Neuronal stem cell (in vitro differentiated cells): Measurements from ENCODE around the gene AGAP1.

Source experiments
- DNase-seq: peaks from one replicate; pipeline ENCODE4 v3.0.0-alpha.2; 2013; ENCODE audit warnings: low spot score
- H2AFZ ChIP-seq: one replicate; pipeline ENCODE4 v1.6.1; 2013; ENCODE audit warnings: mild to moderate bottlenecking, low read length, inconsistent platforms
- H2AK5ac ChIP-seq: 2 replicates; pipeline ENCODE4 v1.6.1; 2013; ENCODE audit warnings: low read depth, mild to moderate bottlenecking, inconsistent platforms, low read length, moderate library complexity, mixed read lengths
- H2BK120ac ChIP-seq: 2 replicates; pipeline ENCODE4 v1.6.1; 2013; ENCODE audit warnings: low read depth, mild to moderate bottlenecking, inconsistent platforms, low read length, moderate library complexity, mixed read lengths
- H2BK12ac ChIP-seq: one replicate; pipeline ENCODE4 v1.6.1; 2013; ENCODE audit warnings: low read length, inconsistent platforms
- H2BK15ac ChIP-seq: 2 replicates; pipeline ENCODE4 v1.6.1; 2013; ENCODE audit warnings: mild to moderate bottlenecking, low read length, inconsistent platforms, mixed read lengths
- H2BK5ac ChIP-seq: one replicate; pipeline ENCODE4 v1.6.1; 2013; ENCODE audit warnings: inconsistent platforms, mild to moderate bottlenecking, low read length, moderate library complexity
- H3K14ac ChIP-seq: one replicate; pipeline ENCODE4 v1.6.1; 2013; ENCODE audit warnings: low read length, inconsistent platforms
- H3K18ac ChIP-seq: 2 replicates; pipeline ENCODE4 v1.6.1; 2013; ENCODE audit warnings: low read length, inconsistent platforms
- H3K23ac ChIP-seq: 2 replicates; pipeline ENCODE4 v1.6.1; 2013; ENCODE audit warnings: low read depth, mild to moderate bottlenecking, mixed read lengths, low read length, inconsistent platforms; ENCODE audit not compliant: poor library complexity
- H3K27ac ChIP-seq: replicated peaks from 3 replicates; pipeline ENCODE4 v1.5.1; 2013; ENCODE audit warnings: low read length, inconsistent platforms
- H3K27me3 ChIP-seq, 3 experiments: 2 replicates each; pipeline ENCODE4 v1.6.1; 2013; ENCODE audit warnings: low read length in 3 of 3, mild to moderate bottlenecking in 2 of 3, inconsistent platforms in 1 of 3, low read depth in 1 of 3, mixed read lengths in 1 of 3, moderate library complexity in 1 of 3; ENCODE audit not compliant: control insufficient read depth in 3 of 3, insufficient read depth in 3 of 3
- H3K36me3 ChIP-seq, 2 donors: replicated peaks in 1 of 2; 2 replicates each; pipeline ENCODE4 v1.6.1; 2013; ENCODE audit warnings: low read length in 2 of 2; ENCODE audit not compliant: control insufficient read depth in 2 of 2, insufficient read depth in 2 of 2
- H3K4ac ChIP-seq: 2 replicates; pipeline ENCODE4 v1.6.1; 2013; ENCODE audit warnings: inconsistent platforms, mild to moderate bottlenecking, low read length, moderate library complexity
- H3K4me1 ChIP-seq, 2 donors: 1 replicate in 1 of 2; 2 replicates in 1 of 2; pipeline ENCODE4 v1.6.1; 2013; ENCODE audit warnings: low read length in 2 of 2, low read depth in 1 of 2; ENCODE audit not compliant: control insufficient read depth in 2 of 2, insufficient read depth in 1 of 2
- H3K4me2 ChIP-seq: one replicate; pipeline ENCODE4 v1.6.1; 2013; ENCODE audit warnings: mild to moderate bottlenecking, low read length, inconsistent platforms; ENCODE audit not compliant: insufficient read depth, poor library complexity, severe bottlenecking
- H3K4me3 ChIP-seq, 2 donors: 2 replicates each; pipeline ENCODE4 v1.5.1; 2013; ENCODE audit warnings: low read length in 2 of 2, mild to moderate bottlenecking in 2 of 2, inconsistent platforms in 1 of 2, moderate library complexity in 1 of 2
- H3K79me1 ChIP-seq: one replicate; pipeline ENCODE4 v1.6.1; 2013; ENCODE audit warnings: low read depth, mild to moderate bottlenecking, inconsistent platforms, low read length, moderate library complexity
- H3K9ac ChIP-seq: one replicate; pipeline ENCODE4 v1.6.1; 2013; ENCODE audit warnings: mild to moderate bottlenecking, low read depth, low read length, inconsistent platforms; ENCODE audit not compliant: poor library complexity
- H3K9me3 ChIP-seq, 2 donors: replicated peaks in 1 of 2; 2 replicates each; pipeline versions ENCODE3 to v1.6.1; 2013; ENCODE audit warnings: low read length in 2 of 2, mild to moderate bottlenecking in 2 of 2, inconsistent platforms in 1 of 2, low read depth in 1 of 2, mixed read lengths in 1 of 2, moderate library complexity in 1 of 2; ENCODE audit not compliant: control insufficient read depth in 2 of 2, insufficient read depth in 1 of 2
- H4K8ac ChIP-seq: one replicate; pipeline ENCODE4 v1.6.1; 2013; ENCODE audit warnings: low read depth, mild to moderate bottlenecking, inconsistent platforms, low read length, moderate library complexity
- H4K91ac ChIP-seq: one replicate; pipeline ENCODE4 v1.6.1; 2013; ENCODE audit warnings: low read length, low read depth, mild to moderate bottlenecking, inconsistent platforms; ENCODE audit not compliant: poor library complexity
- WGBS, 2 donors: extraction: QIAGEN DNeasy Blood & Tissue Kit; methylation state at CpG; one replicate each; pipeline ENCODE4 v1.1.7; 2013; ENCODE audit warnings: missing lambda C conversion rate in 2 of 2, mixed read lengths in 1 of 2; ENCODE audit not compliant: insufficient read length in 2 of 2, insufficient replicate concordance in 1 of 2; ENCODE audit errors: extremely low coverage in 2 of 2; 5-methylcytosine and 5-hydroxymethylcytosine counted together

The AGAP1 gene

DNA sequence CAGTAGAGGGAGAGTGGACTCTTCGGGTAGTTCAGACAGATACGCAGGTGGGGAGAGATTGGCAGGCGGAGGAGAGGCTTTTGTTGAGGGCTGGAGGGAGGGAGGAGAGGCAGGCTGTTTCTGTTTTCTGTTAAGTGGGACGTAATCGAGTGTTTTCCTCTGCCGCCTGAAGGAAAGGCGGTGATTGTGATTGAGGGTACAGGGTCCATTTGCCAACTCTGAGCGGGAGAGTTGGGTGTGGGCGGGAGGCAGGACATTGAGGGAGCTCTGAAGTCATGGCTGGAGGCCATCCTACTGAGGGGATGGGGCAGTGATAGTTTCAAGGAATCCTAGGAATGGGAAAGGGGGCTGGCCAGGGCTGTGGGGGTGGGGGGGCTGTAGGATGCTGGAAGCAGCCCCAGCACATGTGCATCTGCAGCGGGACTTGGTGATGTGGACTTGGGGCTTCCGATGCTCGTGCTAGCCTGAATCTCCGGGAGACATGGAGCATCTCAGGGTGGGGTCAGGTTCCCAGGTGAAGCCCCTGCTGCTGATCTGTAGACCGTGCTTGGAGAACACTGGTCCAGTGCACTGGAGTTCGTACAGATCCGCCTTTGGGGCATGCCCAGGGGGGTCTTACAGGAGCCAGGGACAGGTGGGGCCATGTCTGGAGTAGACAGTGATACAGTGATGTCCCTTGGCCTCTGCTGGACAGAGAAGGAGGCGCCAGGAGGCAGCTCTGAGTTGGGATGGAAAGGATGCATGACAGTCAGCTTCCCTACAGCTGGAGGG is 167.5 kb downstream of the AGAP1 start:
- no peak overlapping the region for H3K14ac ChIP-seq
- no peak overlapping the region for H3K9ac ChIP-seq
- no peak overlapping the region for H3K23ac ChIP-seq
- no peaks in the 10 kb centered on the region for H3K9me3 ChIP-seq
- no peak overlapping the region for H2AFZ ChIP-seq
- peak overlapping the region; percentile 31 for H2BK15ac ChIP-seq
- H2BK120ac ChIP-seq = no peak overlapping the region
- DNase-seq = no peak
- no peaks in the 10 kb centered on the region for H3K27me3 ChIP-seq
- H3K4me1 ChIP-seq = peaks cover 37 to 38% of the 10 kb centered on the region in 2 donors
- no peak overlapping the region for H4K91ac ChIP-seq
- H3K4me3 ChIP-seq = no peak overlapping the region
- H3K27ac ChIP-seq = no peak overlapping the region
- peak overlapping the region; percentile 2 for H3K4me2 ChIP-seq
- no peak overlapping the region for H2BK12ac ChIP-seq
- H2AK5ac ChIP-seq = no peak overlapping the region
- H2BK5ac ChIP-seq = no peak overlapping the region
- H3K18ac ChIP-seq = peak overlapping the region; percentile 55
- H3K79me1 ChIP-seq = peaks cover 10% of the 10 kb centered on the region
- H4K8ac ChIP-seq = no peak overlapping the region
- no CpG with 5 or more reads among the region's 17 CpGs for WGBS, 2 donors
- no peaks in the 10 kb centered on the region for H3K36me3 ChIP-seq
- no peak overlapping the region for H3K4ac ChIP-seq

DNA sequence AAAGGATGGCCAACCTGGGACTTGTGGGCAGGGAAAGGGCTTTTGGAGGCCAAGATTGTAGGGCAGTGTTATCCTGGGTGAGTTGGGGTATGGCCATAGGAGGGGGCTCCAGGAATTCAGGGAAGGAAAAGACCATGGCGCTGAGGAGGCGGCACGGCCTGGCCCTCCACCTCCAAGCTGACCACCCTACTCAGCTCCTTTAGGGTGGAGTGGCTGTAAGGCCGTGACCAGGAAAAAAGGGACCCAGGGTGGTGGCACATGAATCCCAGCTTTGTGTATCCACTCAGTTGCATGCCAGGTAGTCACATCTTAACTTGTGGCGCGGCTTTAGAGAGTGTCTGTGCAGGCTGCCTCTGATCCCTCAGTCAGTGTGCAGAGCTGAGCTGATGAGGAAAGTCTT is 168.1 kb downstream of the AGAP1 start:
- peaks cover 37 to 42% of the 10 kb centered on the region in 2 donors for H3K4me1 ChIP-seq

DNA sequence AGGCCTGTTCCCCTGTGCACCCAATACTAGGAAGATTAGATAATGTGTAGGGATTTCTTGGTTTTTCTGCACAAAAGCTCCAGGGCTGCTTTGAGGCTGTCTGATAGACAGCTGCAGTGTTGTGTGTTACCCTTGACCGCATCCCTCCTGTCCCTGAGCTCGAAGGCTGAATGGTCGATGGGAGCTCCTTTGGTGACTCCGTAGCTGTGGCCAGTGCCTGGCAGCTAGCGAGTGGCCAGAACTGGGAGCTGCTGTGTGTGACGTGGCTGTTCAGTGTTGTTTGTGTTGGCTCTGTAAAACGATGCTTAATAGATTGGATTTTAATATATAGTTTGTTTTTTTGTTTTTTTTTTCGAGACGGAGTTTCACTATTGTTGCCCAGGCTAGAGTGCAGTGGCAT is 170.0 kb downstream of the AGAP1 start:
- WGBS, 2 donors = 100% methylated on average over 3 of the region's 9 CpGs; no CpG with 5 or more reads in 1 of the 2 donors
- Histone ChIP-seq H3K27ac (no peak overlapping the region), H3K4me2 (no peak overlapping the region), H2AFZ (no peak overlapping the region), H3K14ac (no peak overlapping the region), H2AK5ac (no peak overlapping the region), H3K79me1 (peaks cover 10% of the 10 kb centered on the region), H4K8ac (no peak overlapping the region), H2BK12ac (no peak overlapping the region), H3K27me3 (no peaks in the 10 kb centered on the region), H3K4ac (no peak overlapping the region), H3K18ac (no peak overlapping the region), H3K9me3 (no peaks in the 10 kb centered on the region), H2BK5ac (no peak overlapping the region), H4K91ac (no peak overlapping the region), H3K4me1 (peaks cover 30% of the 10 kb centered on the region in 2 donors), H2BK15ac (no peak overlapping the region), H3K9ac (no peak overlapping the region), H3K36me3 (no peaks in the 10 kb centered on the region), H3K23ac (no peak overlapping the region), H2BK120ac (no peak overlapping the region), H3K4me3 (no peak overlapping the region)
- no peak for DNase-seq

More for the DNA sequence above, 168.1 kb downstream of the AGAP1 start:
- Histone ChIP-seq H3K4me3 (no peak overlapping the region), H4K8ac (no peak overlapping the region), H3K9me3 (no peaks in the 10 kb centered on the region), H3K9ac (no peak overlapping the region), H2BK120ac (no peak overlapping the region), H2AFZ (no peak overlapping the region), H3K36me3 (no peaks in the 10 kb centered on the region), H3K27me3 (no peaks in the 10 kb centered on the region), H3K79me1 (peaks cover 10% of the 10 kb centered on the region), H2AK5ac (no peak overlapping the region), H3K4ac (no peak overlapping the region), H2BK15ac (peak overlapping the region; percentile 31), H3K23ac (no peak overlapping the region), H3K4me2 (no peak overlapping the region), H3K18ac (peak overlapping the region; percentile 55), H2BK12ac (no peak overlapping the region), H3K27ac (no peak overlapping the region), H3K14ac (no peak overlapping the region), H4K91ac (no peak overlapping the region), H2BK5ac (no peak overlapping the region)
- DNase-seq = no peak
- no CpG with 5 or more reads among the region's 6 CpGs for WGBS, 2 donors

DNA sequence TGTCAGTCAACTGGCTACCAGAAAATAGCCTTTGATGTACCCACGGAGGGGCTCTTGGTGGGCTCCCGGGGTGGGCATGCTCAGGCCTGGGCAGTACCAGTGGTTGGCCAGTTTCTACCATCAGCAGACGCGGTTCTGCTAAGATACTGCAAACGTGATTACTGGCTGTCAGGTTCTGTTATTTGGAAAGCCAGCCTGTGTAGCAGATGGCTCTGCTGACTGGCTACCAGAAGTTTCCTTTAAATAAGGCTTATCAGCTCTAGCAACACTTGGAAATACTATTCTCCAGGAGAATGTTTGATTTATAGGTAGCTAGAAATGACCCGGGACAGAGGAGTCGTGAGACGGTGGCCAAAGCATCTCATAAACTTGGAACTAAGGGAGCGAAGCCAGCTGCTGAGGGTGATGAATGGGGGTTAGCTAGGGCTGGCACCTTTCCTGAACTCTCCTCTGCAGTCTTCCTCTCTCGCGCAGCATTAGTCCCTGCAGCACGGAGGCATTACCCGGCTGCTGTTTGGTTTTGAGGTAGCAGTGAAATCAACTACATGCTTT is 171.9 kb downstream of the AGAP1 start:
- WGBS, 2 donors = no CpG with 5 or more reads among the region's 13 CpGs
- Histone ChIP-seq H4K91ac (no peak overlapping the region), H2BK15ac (no peak overlapping the region), H3K14ac (no peak overlapping the region), H3K9me3 (no peaks in the 10 kb centered on the region), H3K4ac (no peak overlapping the region), H3K27me3 (no peaks in the 10 kb centered on the region), H3K18ac (peak overlapping the region; percentile 1), H3K9ac (no peak overlapping the region), H3K4me3 (peak overlapping the region in 1 of 2 donors; percentile 26), H3K36me3 (no peaks in the 10 kb centered on the region), H3K79me1 (peaks cover 7% of the 10 kb centered on the region), H2BK120ac (no peak overlapping the region), H2BK5ac (no peak overlapping the region), H3K4me1 (peaks cover 17 to 27% of the 10 kb centered on the region in 2 donors), H3K27ac (no peak overlapping the region), H2AK5ac (peak overlapping the region; percentile 8), H2AFZ (peak overlapping the region; percentile 36), H3K23ac (no peak overlapping the region), H2BK12ac (no peak overlapping the region), H3K4me2 (no peak overlapping the region), H4K8ac (no peak overlapping the region)
- DNase-seq = no peak
